Astrocyte of the cerebellum (primary cell): ENCODE data around the gene APC.
"Not testable (repeated sequence)": the region's sequence is repeated elsewhere in the genome, so short reads cannot be mapped to it uniquely, and the experiment has no call there.

Experiments
- DNase-seq: peaks from one replicate; pipeline ENCODE4 v3.0.0-alpha.2; 2011; ENCODE audit warnings: low read depth
- H3K4me3 ChIP-seq: 2 replicates; pipeline ENCODE4 v1.5.1; 2011; ENCODE audit warnings: mild to moderate bottlenecking, low read depth, low read length, moderate library complexity
- in situ Hi-C: cut with HindIII; loops from 2 replicates; pipeline ENCODE4 v1.10.0; 2017; ENCODE audit warnings: low sequenced_read_pairs
- TF ChIP-seq, protein P1 (sequence below): IDR thresholded peaks from 2 replicates; pipeline ENCODE4 v1.5.1; 2012; ENCODE audit warnings: low read length, low read depth, moderate library complexity, mild to moderate bottlenecking; ENCODE audit errors: missing control alignments

Gene APC

DNA sequence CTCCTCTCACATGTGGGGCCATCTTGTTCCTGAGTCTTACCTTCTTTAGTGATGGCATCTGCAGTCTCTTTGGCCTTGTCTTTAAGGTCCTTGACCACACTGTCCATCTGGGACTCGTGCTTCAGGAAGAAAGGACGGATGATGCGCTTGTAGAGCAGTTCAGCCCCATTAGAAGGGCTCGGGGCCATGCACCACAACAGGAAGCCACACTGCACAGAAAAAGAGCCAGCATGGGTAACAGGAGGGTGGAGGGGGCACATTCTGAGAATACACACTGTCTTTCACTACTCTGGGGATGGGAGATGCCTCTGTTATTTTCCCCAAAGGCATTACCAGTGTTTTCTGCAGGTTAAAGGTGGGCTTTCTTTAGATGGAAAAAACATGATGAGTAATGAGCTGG is 149.3 kb downstream of the APC start:
- DNase-seq, result no peak
- in situ Hi-C loops, result no loop called here
- H3K4me3 ChIP-seq, result no peak overlapping the region
- TF ChIP-seq, protein P1, sequence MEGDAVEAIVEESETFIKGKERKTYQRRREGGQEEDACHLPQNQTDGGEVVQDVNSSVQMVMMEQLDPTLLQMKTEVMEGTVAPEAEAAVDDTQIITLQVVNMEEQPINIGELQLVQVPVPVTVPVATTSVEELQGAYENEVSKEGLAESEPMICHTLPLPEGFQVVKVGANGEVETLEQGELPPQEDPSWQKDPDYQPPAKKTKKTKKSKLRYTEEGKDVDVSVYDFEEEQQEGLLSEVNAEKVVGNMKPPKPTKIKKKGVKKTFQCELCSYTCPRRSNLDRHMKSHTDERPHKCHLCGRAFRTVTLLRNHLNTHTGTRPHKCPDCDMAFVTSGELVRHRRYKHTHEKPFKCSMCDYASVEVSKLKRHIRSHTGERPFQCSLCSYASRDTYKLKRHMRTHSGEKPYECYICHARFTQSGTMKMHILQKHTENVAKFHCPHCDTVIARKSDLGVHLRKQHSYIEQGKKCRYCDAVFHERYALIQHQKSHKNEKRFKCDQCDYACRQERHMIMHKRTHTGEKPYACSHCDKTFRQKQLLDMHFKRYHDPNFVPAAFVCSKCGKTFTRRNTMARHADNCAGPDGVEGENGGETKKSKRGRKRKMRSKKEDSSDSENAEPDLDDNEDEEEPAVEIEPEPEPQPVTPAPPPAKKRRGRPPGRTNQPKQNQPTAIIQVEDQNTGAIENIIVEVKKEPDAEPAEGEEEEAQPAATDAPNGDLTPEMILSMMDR, result no peak

DNA sequence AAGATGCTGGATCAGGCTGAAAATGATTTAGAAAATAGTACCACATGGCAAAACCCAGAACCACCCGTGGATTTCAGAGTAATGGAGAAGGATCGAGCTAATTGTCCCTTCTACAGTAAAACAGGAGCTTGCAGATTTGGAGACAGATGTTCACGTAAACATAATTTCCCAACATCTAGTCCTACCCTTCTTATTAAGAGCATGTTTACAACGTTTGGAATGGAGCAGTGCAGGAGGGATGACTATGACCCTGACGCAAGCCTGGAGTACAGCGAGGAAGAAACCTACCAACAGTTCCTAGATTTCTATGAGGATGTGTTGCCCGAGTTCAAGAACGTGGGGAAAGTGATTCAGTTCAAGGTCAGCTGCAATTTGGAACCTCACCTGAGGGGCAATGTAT is 154.4 kb downstream of the APC start:
- H3K4me3 ChIP-seq, in situ Hi-C loops, DNase-seq: not testable (repeated sequence)

DNA sequence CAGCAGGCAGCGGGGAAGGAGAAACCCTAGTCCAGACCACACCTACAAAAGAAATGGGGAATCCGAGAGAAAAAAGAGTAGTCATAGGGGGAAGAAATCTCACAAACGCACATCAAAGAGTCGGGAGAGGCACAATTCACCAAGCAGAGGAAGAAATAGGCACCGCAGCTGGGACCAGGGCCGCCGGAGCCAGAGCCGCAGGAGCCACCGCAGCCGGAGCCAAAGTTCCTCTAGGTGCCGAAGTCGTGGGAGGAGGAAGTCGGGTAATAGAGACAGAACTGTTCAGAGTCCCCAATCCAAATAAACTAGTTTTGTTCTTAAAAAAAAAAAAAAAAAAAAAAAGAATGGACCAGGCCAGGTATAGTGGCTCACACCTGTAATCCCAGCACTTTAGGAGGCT is 155.1 kb downstream of the APC start:
- in situ Hi-C loops, result no loop called here
- no peak for DNase-seq

DNA sequence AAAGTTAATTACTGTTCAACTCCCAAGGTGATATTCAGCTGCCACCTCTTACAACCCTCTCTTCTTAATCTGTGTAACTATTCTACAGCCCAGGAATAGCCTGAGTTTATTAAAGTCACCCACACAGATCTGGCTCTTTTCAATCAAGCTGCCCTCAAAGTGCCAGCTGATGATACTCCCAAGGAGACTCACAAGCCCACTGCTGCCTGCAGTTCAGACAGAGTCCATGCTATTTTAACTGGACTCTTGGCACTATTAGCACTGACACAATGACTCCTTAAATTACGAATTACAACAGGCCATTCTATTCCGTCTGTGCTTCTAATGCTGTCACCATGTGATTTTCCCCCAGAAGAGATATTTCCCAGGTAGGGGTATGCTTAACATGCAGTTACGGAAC is 158.0 kb downstream of the APC start:
- TF ChIP-seq, protein P1, result no peak
- no peak for DNase-seq
- H3K4me3 ChIP-seq, result no peak overlapping the region
- in situ Hi-C loops, result loop anchor here (5.0 kb wide), 1 partner anchor 33 kb away; the partner anchor contains the start of gene SRP19

More for the DNA sequence above, 155.1 kb downstream of the APC start:
- no peak overlapping the region for H3K4me3 ChIP-seq
- TF ChIP-seq, protein P1, result no peak
